WTC11 (cell line): ENCODE results near the gene OSBPL6. TPM values are rescaled to one million over a fixed set of nuclear protein-coding genes. Genes with fewer than 3 reads are reported as not detected.

Source experiments
- ATAC-seq: fragments of 200-7000 bp; cut with Tn5 transposase; 2 replicates; pipeline ENCODE4 v1.10.0; 2021; ENCODE audit warnings: mild to moderate bottlenecking, moderate library complexity
- CTCF ChIA-PET: fragments of 300-600 bp; sonication (Branson Sonifier 250); formaldehyde crosslinking; loops from one replicate; lab custom pipeline; 2021; ENCODE audit warnings: antibody characterized with exemption; lab: Charles Lee
- POLR2A ChIA-PET: fragments of 350-600 bp; sonication (Branson Sonifier 250); formaldehyde crosslinking; loops from one replicate; lab custom pipeline; 2021; ENCODE audit warnings: antibody characterized with exemption; lab: Charles Lee
- DNase-seq: peaks from one replicate; pipeline ENCODE4 v3.0.0; 2021; ENCODE audit warnings: low spot score
- H3K27ac Mint-ChIP-seq: 2 replicates; pipeline ENCODE4 v1.8.0; 2021; ENCODE audit warnings: mixed read lengths
- H3K27me3 Mint-ChIP-seq: 2 replicates; pipeline ENCODE4 v1.8.0; 2021; ENCODE audit warnings: low read depth, mild to moderate bottlenecking, moderate library complexity, mixed read lengths
- H3K36me3 Mint-ChIP-seq: 2 replicates; pipeline ENCODE4 v1.8.0; 2021; ENCODE audit warnings: mixed read lengths
- H3K4me1 Mint-ChIP-seq: 2 replicates; pipeline ENCODE4 v1.8.0; 2022; ENCODE audit warnings: mixed read lengths
- H3K4me3 Mint-ChIP-seq: 2 replicates; pipeline ENCODE4 v1.8.0; 2021; ENCODE audit warnings: mild to moderate bottlenecking, moderate library complexity, mixed read lengths
- H3K9me3 Mint-ChIP-seq: 2 replicates; pipeline ENCODE4 v1.8.0; 2021; ENCODE audit warnings: mixed read lengths
- CREM ChIP-seq: sonication (generic); formaldehyde crosslinking; IDR thresholded peaks from 2 replicates; pipeline ENCODE4 v1.8.1; 2022; ENCODE audit warnings: mild to moderate bottlenecking, missing genetic modification reagents, moderate library complexity
- ETV6 ChIP-seq: sonication (generic); formaldehyde crosslinking; IDR thresholded peaks from 2 replicates; pipeline ENCODE4 v1.8.1; 2022; ENCODE audit warnings: mild to moderate bottlenecking, missing genetic modification reagents
- FOXJ3 ChIP-seq: sonication (generic); formaldehyde crosslinking; IDR thresholded peaks from 2 replicates; pipeline ENCODE4 v1.9.0; 2021; ENCODE audit warnings: missing genetic modification reagents, mild to moderate bottlenecking, borderline replicate concordance
- FOXK1 ChIP-seq: sonication (generic); formaldehyde crosslinking; IDR thresholded peaks from 2 replicates; pipeline ENCODE4 v1.8.0; 2022; ENCODE audit warnings: mild to moderate bottlenecking, moderate library complexity, missing genetic modification reagents
- NFATC4 ChIP-seq: fragments of 250-450 bp; sonication (Bioruptor Pico); IDR thresholded peaks from 2 replicates; pipeline ENCODE4 v1.9.0; 2021; ENCODE audit warnings: mild to moderate bottlenecking
- OVOL2 ChIP-seq: fragments of 250-450 bp; sonication (Bioruptor Pico); IDR thresholded peaks from 2 replicates; pipeline ENCODE4 v1.9.0; 2021; ENCODE audit warnings: mild to moderate bottlenecking, borderline replicate concordance
- RELA ChIP-seq: sonication (generic); formaldehyde crosslinking; IDR thresholded peaks from 2 replicates; pipeline ENCODE4 v1.8.1; 2022; ENCODE audit warnings: missing genetic modification reagents, mild to moderate bottlenecking, borderline replicate concordance
- RORB ChIP-seq: fragments of 250-450 bp; sonication (Bioruptor Pico); IDR thresholded peaks from 2 replicates; pipeline ENCODE4 v1.9.0; 2021; ENCODE audit warnings: mild to moderate bottlenecking
- SMAD4 ChIP-seq: sonication (generic); formaldehyde crosslinking; IDR thresholded peaks from 2 replicates; pipeline ENCODE4 v1.8.0; 2022; ENCODE audit warnings: mild to moderate bottlenecking, missing genetic modification reagents
- TP53 ChIP-seq: sonication (generic); formaldehyde crosslinking; IDR thresholded peaks from 2 replicates; pipeline ENCODE4 v1.8.1; 2023; ENCODE audit warnings: mild to moderate bottlenecking, missing genetic modification reagents
- ZNF219 ChIP-seq: sonication (generic); formaldehyde crosslinking; IDR thresholded peaks from 2 replicates; pipeline ENCODE4 v1.8.0; 2023; ENCODE audit warnings: missing genetic modification reagents, mild to moderate bottlenecking, borderline replicate concordance
- ZNF671 ChIP-seq: fragments of 250-450 bp; sonication (Bioruptor Pico); IDR thresholded peaks from 2 replicates; pipeline ENCODE4 v1.8.0; 2021; ENCODE audit warnings: mild to moderate bottlenecking
- total RNA-seq: library from RNA; stranded (reverse); gene quantifications from 3 replicates; pipeline ENCODE4 v1.2.3, GENCODE V29; 2021
- TF ChIP-seq, protein P1 (sequence below): fragments of 250-450 bp; sonication (Bioruptor Pico); IDR thresholded peaks from 2 replicates; pipeline ENCODE4 v1.9.0; 2021; ENCODE audit warnings: mild to moderate bottlenecking
- TF ChIP-seq, protein P2 (sequence below): sonication (generic); formaldehyde crosslinking; IDR thresholded peaks from 2 replicates; pipeline ENCODE4 v1.8.0; 2022; ENCODE audit warnings: mild to moderate bottlenecking, missing genetic modification reagents
- TF ChIP-seq, protein P3 (sequence below): sonication (generic); formaldehyde crosslinking; IDR thresholded peaks from 2 replicates; pipeline ENCODE4 v1.8.0; 2022; ENCODE audit warnings: mild to moderate bottlenecking, missing genetic modification reagents
- TF ChIP-seq, protein P4 (sequence below): sonication (generic); formaldehyde crosslinking; IDR thresholded peaks from 2 replicates; pipeline ENCODE4 v1.8.1; 2022; ENCODE audit warnings: low read depth, missing genetic modification reagents, borderline replicate concordance
- TF ChIP-seq, protein P5 (sequence below): fragments of 250-450 bp; sonication (Bioruptor Pico); IDR thresholded peaks from 2 replicates; pipeline ENCODE4 v1.9.0; 2021; ENCODE audit warnings: moderate library complexity, mild to moderate bottlenecking, inconsistent platforms, borderline replicate concordance
- TF ChIP-seq, protein P6 (sequence below): sonication (generic); formaldehyde crosslinking; conservative IDR thresholded peaks from 2 replicates; pipeline ENCODE4 v1.8.1; 2022; ENCODE audit warnings: mild to moderate bottlenecking, missing genetic modification reagents
- TF ChIP-seq, protein P7 (sequence below): sonication (generic); formaldehyde crosslinking; IDR thresholded peaks from 2 replicates; pipeline ENCODE4 v1.8.1; 2023; ENCODE audit warnings: mild to moderate bottlenecking, missing genetic modification reagents
- TF ChIP-seq, protein P8 (sequence below): sonication (generic); formaldehyde crosslinking; IDR thresholded peaks from 2 replicates; pipeline ENCODE4 v1.8.0; 2022; ENCODE audit warnings: mild to moderate bottlenecking, missing genetic modification reagents

Gene OSBPL6
- total RNA-seq, 1 experiment from 2014 or later = 9.2 TPM

DNA sequence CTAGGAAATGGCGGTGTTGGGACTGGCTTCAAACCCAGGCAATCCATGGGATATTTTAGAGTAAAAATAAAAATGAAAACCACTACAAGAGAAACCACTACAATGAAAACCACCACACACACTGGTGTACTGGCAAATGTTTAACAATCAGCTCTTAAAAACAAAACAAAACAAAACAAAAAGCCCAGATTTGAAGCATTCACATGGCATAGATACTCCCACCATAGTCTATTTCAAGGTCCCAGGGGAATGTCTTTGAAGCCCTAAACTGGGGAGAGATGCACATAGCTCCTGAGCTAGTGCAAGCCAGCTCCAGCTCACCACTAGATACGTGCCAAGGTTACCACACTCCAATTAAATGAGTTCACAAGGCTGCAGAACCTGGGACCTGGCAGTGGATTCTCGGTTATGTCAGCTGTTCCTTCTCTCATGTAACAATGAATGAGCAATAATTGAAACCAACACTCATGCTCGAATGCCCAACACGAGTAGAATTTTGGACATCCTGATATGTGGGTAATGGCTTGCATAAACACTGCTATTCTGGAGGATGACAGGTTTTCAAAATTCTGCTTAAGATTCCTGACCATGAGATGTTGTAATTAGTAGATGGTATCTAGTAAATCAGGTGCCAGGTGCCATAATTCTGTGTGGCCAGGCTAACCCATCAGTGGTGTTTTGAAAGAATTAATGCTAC is 102.2 kb downstream of the OSBPL6 start:
- ATAC-seq = no peak
- H3K36me3 Mint-ChIP-seq = no peaks in the 10 kb centered on the region
- H3K4me3 Mint-ChIP-seq = no peak overlapping the region
- ChIA-PET POLR2A (interaction anchor here (0.5 kb wide), 1 partner anchor 9 kb away, joined by 8 read pairs; no protein-coding TSS in a partner anchor), CTCF (no interaction called here)
- no peak for TF ChIP-seq ZNF671 (CRISPR knock-in tag)
- TF ChIP-seq CREM (CRISPR knock-in tag) = no peak
- TF ChIP-seq, protein P1, sequence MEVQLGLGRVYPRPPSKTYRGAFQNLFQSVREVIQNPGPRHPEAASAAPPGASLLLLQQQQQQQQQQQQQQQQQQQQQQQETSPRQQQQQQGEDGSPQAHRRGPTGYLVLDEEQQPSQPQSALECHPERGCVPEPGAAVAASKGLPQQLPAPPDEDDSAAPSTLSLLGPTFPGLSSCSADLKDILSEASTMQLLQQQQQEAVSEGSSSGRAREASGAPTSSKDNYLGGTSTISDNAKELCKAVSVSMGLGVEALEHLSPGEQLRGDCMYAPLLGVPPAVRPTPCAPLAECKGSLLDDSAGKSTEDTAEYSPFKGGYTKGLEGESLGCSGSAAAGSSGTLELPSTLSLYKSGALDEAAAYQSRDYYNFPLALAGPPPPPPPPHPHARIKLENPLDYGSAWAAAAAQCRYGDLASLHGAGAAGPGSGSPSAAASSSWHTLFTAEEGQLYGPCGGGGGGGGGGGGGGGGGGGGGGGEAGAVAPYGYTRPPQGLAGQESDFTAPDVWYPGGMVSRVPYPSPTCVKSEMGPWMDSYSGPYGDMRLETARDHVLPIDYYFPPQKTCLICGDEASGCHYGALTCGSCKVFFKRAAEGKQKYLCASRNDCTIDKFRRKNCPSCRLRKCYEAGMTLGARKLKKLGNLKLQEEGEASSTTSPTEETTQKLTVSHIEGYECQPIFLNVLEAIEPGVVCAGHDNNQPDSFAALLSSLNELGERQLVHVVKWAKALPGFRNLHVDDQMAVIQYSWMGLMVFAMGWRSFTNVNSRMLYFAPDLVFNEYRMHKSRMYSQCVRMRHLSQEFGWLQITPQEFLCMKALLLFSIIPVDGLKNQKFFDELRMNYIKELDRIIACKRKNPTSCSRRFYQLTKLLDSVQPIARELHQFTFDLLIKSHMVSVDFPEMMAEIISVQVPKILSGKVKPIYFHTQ = no peak
- no peak for TF ChIP-seq TP53 (CRISPR knock-in tag)
- no peak for TF ChIP-seq ZNF219 (CRISPR knock-in tag)
- TF ChIP-seq OVOL2 (CRISPR knock-in tag) = no peak
- no peak for TF ChIP-seq NFATC4
- TF ChIP-seq, protein P2, sequence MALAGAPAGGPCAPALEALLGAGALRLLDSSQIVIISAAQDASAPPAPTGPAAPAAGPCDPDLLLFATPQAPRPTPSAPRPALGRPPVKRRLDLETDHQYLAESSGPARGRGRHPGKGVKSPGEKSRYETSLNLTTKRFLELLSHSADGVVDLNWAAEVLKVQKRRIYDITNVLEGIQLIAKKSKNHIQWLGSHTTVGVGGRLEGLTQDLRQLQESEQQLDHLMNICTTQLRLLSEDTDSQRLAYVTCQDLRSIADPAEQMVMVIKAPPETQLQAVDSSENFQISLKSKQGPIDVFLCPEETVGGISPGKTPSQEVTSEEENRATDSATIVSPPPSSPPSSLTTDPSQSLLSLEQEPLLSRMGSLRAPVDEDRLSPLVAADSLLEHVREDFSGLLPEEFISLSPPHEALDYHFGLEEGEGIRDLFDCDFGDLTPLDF (CRISPR knock-in tag) = no peak
- TF ChIP-seq, protein P3, sequence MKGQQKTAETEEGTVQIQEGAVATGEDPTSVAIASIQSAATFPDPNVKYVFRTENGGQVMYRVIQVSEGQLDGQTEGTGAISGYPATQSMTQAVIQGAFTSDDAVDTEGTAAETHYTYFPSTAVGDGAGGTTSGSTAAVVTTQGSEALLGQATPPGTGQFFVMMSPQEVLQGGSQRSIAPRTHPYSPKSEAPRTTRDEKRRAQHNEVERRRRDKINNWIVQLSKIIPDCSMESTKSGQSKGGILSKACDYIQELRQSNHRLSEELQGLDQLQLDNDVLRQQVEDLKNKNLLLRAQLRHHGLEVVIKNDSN (CRISPR knock-in tag) = no peak
- TF ChIP-seq, protein P4, sequence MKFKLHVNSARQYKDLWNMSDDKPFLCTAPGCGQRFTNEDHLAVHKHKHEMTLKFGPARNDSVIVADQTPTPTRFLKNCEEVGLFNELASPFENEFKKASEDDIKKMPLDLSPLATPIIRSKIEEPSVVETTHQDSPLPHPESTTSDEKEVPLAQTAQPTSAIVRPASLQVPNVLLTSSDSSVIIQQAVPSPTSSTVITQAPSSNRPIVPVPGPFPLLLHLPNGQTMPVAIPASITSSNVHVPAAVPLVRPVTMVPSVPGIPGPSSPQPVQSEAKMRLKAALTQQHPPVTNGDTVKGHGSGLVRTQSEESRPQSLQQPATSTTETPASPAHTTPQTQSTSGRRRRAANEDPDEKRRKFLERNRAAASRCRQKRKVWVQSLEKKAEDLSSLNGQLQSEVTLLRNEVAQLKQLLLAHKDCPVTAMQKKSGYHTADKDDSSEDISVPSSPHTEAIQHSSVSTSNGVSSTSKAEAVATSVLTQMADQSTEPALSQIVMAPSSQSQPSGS (CRISPR knock-in tag) = no peak
- TF ChIP-seq, protein P5, sequence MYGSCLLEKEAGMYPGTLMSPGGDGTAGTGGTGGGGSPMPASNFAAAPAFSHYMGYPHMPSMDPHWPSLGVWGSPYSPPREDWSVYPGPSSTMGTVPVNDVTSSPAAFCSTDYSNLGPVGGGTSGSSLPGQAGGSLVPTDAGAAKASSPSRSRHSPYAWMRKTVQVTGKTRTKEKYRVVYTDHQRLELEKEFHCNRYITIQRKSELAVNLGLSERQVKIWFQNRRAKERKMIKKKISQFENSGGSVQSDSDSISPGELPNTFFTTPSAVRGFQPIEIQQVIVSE = no peak
- TF ChIP-seq RORB (CRISPR knock-in tag) = no peak
- TF ChIP-seq FOXK1 = no peak
- no peaks in the 10 kb centered on the region for H3K27me3 Mint-ChIP-seq
- H3K9me3 Mint-ChIP-seq = no peaks in the 10 kb centered on the region
- H3K4me1 Mint-ChIP-seq = 0 out of 2 replicates have a peak, but pooled peaks cover 3% of the 10 kb centered on the region
- no peak for DNase-seq
- peak overlapping the region; percentile 8; the same call in 1 of the 2 replicates for H3K27ac Mint-ChIP-seq

DNA sequence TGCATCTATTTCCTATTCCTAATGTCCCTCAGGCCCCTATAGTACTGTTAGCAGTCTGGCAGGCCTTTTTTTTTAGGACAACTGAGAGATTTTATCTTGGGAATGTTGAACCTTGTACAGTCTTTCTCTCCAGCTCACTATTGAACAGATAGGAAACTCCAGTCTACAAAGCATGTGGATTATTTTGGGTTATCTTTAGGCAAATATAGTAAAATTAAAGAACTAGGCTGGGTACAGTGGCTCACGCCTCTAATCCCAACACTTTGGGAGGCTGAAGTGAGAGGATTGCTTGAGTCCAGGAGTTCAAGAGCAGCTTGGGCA is 102.7 kb downstream of the OSBPL6 start:
- 0 out of 2 replicates have a peak, but pooled peaks cover 5% of the 10 kb centered on the region for H3K4me1 Mint-ChIP-seq
- H3K27me3 Mint-ChIP-seq = no peaks in the 10 kb centered on the region
- no peak overlapping the region for H3K27ac Mint-ChIP-seq
- no peaks in the 10 kb centered on the region for H3K36me3 Mint-ChIP-seq
- TF ChIP-seq TP53 (CRISPR knock-in tag) (no peak), NFATC4 (no peak), FOXJ3 (no peak), ETV6 (CRISPR knock-in tag) (no peak), SMAD4 (no peak), RELA (CRISPR knock-in tag) (no peak)
- TF ChIP-seq, protein P6, sequence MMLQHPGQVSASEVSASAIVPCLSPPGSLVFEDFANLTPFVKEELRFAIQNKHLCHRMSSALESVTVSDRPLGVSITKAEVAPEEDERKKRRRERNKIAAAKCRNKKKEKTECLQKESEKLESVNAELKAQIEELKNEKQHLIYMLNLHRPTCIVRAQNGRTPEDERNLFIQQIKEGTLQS (CRISPR knock-in tag) = no peak
- TF ChIP-seq, protein P7, sequence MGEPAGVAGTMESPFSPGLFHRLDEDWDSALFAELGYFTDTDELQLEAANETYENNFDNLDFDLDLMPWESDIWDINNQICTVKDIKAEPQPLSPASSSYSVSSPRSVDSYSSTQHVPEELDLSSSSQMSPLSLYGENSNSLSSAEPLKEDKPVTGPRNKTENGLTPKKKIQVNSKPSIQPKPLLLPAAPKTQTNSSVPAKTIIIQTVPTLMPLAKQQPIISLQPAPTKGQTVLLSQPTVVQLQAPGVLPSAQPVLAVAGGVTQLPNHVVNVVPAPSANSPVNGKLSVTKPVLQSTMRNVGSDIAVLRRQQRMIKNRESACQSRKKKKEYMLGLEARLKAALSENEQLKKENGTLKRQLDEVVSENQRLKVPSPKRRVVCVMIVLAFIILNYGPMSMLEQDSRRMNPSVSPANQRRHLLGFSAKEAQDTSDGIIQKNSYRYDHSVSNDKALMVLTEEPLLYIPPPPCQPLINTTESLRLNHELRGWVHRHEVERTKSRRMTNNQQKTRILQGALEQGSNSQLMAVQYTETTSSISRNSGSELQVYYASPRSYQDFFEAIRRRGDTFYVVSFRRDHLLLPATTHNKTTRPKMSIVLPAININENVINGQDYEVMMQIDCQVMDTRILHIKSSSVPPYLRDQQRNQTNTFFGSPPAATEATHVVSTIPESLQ = no peak
- TF ChIP-seq, protein P8, sequence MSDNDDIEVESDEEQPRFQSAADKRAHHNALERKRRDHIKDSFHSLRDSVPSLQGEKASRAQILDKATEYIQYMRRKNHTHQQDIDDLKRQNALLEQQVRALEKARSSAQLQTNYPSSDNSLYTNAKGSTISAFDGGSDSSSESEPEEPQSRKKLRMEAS (CRISPR knock-in tag) = no peak
- no peak for ATAC-seq
- no peak for DNase-seq
- ChIA-PET CTCF (no interaction called here), POLR2A (interaction anchor here (0.5 kb wide), 1 partner anchor 9 kb away, joined by 8 read pairs; no protein-coding TSS in a partner anchor)
- H3K4me3 Mint-ChIP-seq = no peak overlapping the region
- no peaks in the 10 kb centered on the region for H3K9me3 Mint-ChIP-seq
